Measurements from ENCODE around the gene SLC7A8.

Gene SLC7A8

DNA sequence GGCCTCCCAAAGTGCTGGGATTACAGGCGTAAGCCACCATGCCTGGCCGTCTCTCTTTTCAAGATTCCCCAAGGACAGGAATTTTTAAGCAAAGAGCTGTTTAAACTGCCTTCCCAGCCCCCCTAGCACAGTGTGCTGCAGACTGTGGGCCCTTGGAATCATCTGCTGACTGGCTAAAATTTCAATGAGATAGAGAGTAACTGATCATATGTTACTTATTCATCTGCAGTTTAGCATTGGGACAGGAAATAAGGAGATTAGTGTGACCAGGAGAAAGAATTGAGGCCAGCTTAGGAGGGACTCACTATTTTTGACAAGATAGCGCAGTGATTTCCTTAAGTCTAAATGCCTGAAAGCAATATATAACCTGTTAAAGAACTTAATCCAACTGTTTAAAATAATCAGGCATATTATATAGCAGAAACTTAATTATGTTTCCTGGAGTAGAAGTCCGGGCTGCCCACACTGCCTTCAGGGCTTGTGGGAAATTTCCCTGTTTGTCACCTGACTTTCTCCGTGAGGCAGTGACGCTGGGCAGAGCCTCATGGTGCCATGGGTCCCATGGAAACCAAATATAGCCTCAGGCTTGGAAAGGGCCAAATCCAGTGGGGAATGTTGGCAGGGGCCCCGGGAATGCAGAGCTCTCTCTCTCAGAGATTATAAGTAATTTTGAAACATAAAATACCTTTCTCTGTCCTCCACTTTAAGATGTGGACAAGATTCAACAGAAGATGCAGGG lies 41.6 kb downstream of the SLC7A8 start:
- Mint-ChIP-seq H3K4me1 (no peaks in the 10 kb centered on the region), H3K27ac (no peak overlapping the region), H3K4me3 (no peak overlapping the region), H3K36me3 (no peaks in the 10 kb centered on the region), H3K27me3 (peaks cover under 1% of the 10 kb centered on the region), H3K9me3 (no peaks in the 10 kb centered on the region)
- ATAC-seq (ENCODE audit: low read depth): no peak
- no peak for DNase-seq (ENCODE audit: low spot score in 2 of 2)

DNA sequence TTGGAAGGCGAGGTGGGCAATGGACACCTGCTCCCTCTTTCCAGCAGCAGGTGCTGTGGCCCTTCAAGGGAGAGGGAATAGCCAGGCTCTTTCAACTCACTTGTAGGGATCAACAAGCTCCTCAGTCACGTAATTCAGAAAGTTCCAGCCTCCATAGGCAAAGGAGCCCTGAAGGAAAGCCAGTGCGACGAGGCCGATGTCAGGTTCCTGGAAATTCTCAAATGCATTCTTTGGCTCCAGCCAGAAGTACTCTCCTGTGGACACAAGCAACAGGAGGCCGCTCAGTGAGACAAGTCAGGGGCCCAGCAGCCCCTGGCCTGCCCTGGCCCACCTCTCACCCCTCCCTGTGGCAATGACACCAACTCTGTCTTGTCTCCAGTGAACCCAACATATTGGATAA lies 43.1 kb downstream of the SLC7A8 start:
- Mint-ChIP-seq H3K4me1 (no peaks in the 10 kb centered on the region), H3K27me3 (no peaks in the 10 kb centered on the region), H3K9me3 (no peaks in the 10 kb centered on the region), H3K36me3 (no peaks in the 10 kb centered on the region), H3K27ac (no peak overlapping the region), H3K4me3 (no peak overlapping the region)
- ATAC-seq (ENCODE audit: low read depth) (no peak), DNase-seq (ENCODE audit: low spot score in 2 of 2) (no peak)

DNA sequence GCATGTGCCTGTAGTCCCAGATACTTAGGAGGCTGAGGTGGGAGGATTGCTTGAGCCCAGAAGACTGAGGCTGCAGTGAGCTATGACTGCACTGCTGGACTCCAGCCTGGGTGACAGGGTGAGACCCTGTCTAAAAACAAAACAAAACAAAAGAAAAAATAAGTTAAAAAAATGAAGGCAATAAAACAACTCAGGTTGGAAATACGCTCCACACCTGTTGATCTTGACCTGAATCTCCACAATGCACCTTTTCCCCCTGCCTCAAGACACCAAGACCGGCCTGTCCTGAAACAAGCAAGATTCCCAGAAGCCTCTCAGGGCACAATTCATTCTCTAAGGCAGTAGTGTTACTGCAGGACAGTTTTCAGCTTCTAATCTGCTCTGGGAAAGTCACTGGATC lies 43.6 kb downstream of the SLC7A8 start:
- H3K4me3 Mint-ChIP-seq: no peak overlapping the region
- H3K36me3 Mint-ChIP-seq: no peaks in the 10 kb centered on the region
- no peaks in the 10 kb centered on the region for H3K27me3 Mint-ChIP-seq
- no peak for DNase-seq (ENCODE audit: low spot score in 2 of 2)
- H3K4me1 Mint-ChIP-seq: no peaks in the 10 kb centered on the region
- ATAC-seq (ENCODE audit: low read depth): no peak
- no peak overlapping the region for H3K27ac Mint-ChIP-seq
- H3K9me3 Mint-ChIP-seq: no peaks in the 10 kb centered on the region

DNA sequence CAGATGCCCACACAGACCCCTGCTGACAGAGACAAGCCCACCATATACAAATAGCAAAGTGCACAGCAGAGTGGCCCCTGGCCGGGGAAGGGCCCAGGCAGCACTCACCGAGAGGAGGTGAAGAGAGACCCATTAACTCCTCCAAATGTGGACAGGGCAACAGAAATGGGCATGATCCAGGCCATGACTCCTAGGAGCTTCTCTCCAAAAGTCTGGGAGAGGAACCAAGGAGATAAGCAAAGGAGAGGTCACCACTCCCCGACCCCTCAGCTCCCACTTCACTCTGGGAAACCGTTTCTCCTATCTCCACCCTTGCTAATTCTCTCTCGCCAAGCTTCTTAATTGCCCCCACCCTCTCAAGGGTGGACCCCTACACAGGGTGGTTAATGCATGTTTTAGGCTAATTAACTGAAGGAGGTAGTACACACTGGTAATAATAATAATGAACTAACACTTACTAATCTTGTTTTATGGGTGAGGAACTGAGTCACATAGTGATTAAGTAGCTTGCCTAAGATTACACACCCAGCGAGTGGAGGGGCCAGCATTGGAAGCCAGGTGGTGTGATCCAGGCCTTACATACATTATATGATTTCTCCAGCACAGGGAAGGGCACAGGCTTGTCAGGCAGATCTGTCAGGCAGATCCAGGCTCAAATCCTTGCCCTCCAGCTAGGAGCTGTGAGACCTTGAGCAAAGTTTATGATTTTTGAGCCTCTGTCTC lies 45.5 kb downstream of the SLC7A8 start:
- no peak for DNase-seq (ENCODE audit: low spot score in 2 of 2)
- Mint-ChIP-seq H3K36me3 (no peaks in the 10 kb centered on the region), H3K27me3 (no peaks in the 10 kb centered on the region), H3K4me1 (no peaks in the 10 kb centered on the region), H3K4me3 (no peak overlapping the region), H3K27ac (no peak overlapping the region), H3K9me3 (no peaks in the 10 kb centered on the region)
- ATAC-seq (ENCODE audit: low read depth): no peak

DNA sequence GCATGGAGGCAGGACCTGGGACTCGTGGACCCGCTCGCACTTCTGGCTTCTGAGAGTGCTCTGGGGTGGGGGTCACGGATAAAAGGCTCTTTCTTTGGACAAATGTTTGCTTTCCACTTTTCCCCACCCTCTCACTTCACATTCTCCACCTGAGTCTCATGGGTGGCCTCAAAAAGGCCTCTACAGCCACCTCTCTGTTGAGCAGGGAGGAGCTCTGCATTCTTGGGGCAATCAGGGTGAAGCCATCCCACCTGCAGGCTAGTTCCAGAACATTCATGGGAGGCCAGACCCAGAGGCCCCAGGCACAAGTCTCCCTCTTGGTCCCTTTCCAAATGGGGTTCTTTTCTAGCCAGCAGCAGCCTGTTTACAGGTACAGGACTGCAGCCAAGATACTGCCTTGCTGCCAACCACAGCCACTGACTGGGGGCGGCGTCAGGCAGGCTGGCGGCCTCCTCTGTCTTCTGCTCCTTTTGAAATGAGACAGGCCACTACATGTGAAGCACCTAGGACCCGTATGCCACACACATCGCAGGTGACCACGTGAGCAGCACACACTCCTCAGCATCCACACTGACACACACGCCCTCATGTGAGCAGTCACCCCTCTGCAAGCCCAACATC lies 46.2 kb downstream of the SLC7A8 start:
- DNase-seq (ENCODE audit: low spot score in 2 of 2): no peak
- H3K36me3 Mint-ChIP-seq: no peaks in the 10 kb centered on the region
- no peaks in the 10 kb centered on the region for H3K27me3 Mint-ChIP-seq
- no peak for ATAC-seq (ENCODE audit: low read depth)
- no peak overlapping the region for H3K27ac Mint-ChIP-seq
- no peak overlapping the region for H3K4me3 Mint-ChIP-seq
- H3K4me1 Mint-ChIP-seq: no peaks in the 10 kb centered on the region
- H3K9me3 Mint-ChIP-seq: no peaks in the 10 kb centered on the region

DNA sequence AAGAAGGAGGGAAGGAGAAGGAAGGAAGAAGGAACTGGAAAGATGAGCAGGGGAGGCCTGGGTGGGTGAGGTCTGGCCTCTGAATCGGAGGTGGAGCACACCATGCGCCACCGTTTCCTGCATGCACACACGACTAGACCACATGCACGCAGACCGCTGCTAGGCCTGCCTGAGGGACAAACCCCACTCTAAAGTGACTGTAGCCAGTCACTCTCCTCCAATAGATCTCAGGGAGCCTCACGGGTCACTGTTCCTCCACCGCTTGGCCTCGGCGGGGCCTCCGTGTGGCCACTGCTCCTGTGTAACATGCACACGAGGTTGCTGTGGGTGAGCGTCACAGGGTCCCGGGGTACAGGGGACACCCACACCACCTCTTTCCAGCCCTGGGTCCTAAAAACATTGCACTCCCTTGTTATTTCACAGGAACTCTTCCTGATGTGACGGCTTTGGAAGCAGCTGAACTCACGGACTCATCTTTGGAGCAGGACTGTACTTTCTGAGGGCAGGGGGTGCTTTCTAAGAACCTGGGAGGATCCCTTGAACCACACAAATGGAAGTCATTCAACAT lies 46.8 kb downstream of the SLC7A8 start:
- no peak for DNase-seq (ENCODE audit: low spot score in 2 of 2)
- H3K4me3 Mint-ChIP-seq: no peak overlapping the region
- H3K9me3 Mint-ChIP-seq: no peaks in the 10 kb centered on the region
- H3K4me1 Mint-ChIP-seq: no peaks in the 10 kb centered on the region
- no peak for ATAC-seq (ENCODE audit: low read depth)
- no peak overlapping the region for H3K27ac Mint-ChIP-seq
- H3K36me3 Mint-ChIP-seq: no peaks in the 10 kb centered on the region
- no peaks in the 10 kb centered on the region for H3K27me3 Mint-ChIP-seq

DNA sequence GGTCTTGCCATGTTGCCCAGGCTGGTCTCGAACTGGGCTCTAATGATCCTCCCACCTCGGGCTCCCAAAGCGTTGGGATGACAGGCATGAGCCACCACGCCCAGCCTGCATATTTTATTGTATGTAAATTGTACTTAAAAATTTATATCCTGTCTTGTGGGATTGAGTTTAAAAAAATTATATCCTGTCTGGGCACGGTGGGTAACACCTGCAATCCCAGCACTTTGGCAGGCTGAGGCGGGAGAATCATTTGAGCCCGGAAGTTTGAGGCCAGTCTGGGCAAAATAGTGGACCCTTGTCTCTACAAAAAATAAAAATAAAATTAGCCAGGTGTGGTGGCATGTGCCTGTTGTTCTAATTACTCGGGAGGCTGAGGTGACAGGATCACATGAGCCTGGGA lies 50.5 kb downstream of the SLC7A8 start:
- Mint-ChIP-seq H3K4me3 (no peak overlapping the region), H3K27ac (no peak overlapping the region), H3K9me3 (no peaks in the 10 kb centered on the region), H3K4me1 (peaks cover 12% of the 10 kb centered on the region), H3K36me3 (no peaks in the 10 kb centered on the region), H3K27me3 (no peaks in the 10 kb centered on the region)
- ATAC-seq (ENCODE audit: low read depth): no peak
- no peak for DNase-seq (ENCODE audit: low spot score in 2 of 2)

DNA sequence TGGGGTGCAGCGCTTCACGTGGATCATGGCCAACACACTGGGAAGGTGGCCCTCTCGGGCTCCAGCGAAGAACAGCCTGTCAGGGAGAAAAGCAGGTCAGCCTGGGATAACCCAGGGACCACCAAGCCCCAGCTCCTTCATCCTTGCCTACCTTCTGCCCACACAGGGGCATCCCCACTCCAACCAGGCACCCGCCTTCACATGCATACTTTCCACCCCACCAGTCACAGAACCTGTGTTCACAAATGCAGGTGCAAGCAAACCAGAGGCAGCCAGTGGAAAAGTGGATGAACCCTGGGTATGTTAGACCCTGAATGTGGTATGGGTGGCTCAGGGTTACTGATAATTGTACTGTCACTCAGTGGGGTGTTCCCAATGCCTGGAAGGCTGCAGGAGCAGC lies 52.0 kb downstream of the SLC7A8 start:
- Mint-ChIP-seq H3K4me1 (peaks cover 15% of the 10 kb centered on the region), H3K9me3 (no peaks in the 10 kb centered on the region), H3K27ac (no peak overlapping the region), H3K36me3 (no peaks in the 10 kb centered on the region), H3K27me3 (no peaks in the 10 kb centered on the region), H3K4me3 (no peak overlapping the region)
- no peak for ATAC-seq (ENCODE audit: low read depth)
- no peak for DNase-seq (ENCODE audit: low spot score in 2 of 2)

DNA sequence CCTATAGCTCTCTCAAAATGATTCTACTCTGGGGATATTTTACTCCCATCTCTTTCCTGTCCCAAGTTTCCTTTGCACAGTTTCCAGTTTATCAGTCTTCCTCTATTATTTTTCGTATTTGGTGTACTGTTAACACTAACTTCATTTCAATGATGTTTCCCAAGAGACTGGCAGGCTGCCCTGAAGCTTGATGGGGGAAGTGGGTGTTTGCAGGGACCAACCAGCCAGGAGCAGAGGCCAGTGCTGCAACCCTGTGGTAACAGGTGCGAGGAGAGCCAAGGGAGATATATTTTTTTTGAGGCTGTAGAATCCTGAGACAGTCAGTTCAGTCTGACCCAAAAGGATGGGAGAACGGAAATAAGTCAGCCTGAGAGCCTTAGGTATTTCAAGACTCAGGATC lies 52.6 kb downstream of the SLC7A8 start:
- Mint-ChIP-seq H3K27ac (no peak overlapping the region), H3K4me1 (peaks cover 15% of the 10 kb centered on the region)

DNA sequence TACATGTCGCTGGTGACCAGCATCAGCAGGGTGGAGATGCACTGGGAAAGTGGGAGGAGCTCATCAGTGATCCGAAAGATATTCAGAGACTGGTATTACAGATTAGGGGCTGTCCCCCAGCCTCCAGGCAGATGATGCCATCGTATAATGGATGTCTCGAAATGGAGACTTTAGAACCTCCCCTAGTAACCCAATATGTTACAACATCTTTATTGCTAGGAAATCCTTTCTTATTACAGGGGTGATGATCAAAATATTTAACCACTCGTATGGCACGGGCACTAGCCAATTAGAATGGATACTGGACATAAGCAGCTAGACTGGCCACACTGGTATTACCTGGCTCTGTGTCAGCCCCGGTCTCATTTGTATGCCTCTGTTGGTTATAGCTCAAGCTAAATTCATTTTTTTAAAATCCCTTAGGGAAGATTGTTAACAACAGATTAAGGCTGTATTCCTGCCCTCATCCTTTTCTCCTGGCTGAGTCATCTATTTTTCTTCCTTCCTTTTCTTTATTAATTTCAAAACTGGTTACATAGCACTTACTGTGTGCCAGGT lies 53.6 kb downstream of the SLC7A8 start:
- DNase-seq (ENCODE audit: low spot score in 2 of 2) (no peak), ATAC-seq (ENCODE audit: low read depth) (no peak)
- no peak overlapping the region for H3K27ac Mint-ChIP-seq
- no peaks in the 10 kb centered on the region for H3K36me3 Mint-ChIP-seq
- no peak overlapping the region for H3K4me3 Mint-ChIP-seq
- H3K9me3 Mint-ChIP-seq: no peaks in the 10 kb centered on the region
- H3K4me1 Mint-ChIP-seq: peaks cover 15% of the 10 kb centered on the region
- no peaks in the 10 kb centered on the region for H3K27me3 Mint-ChIP-seq

More for the DNA sequence above, 52.6 kb downstream of the SLC7A8 start:
- H3K9me3 Mint-ChIP-seq: no peaks in the 10 kb centered on the region
- no peaks in the 10 kb centered on the region for H3K27me3 Mint-ChIP-seq
- ATAC-seq (ENCODE audit: low read depth): no peak
- H3K4me3 Mint-ChIP-seq: no peak overlapping the region
- H3K36me3 Mint-ChIP-seq: no peaks in the 10 kb centered on the region
- no peak for DNase-seq (ENCODE audit: low spot score in 2 of 2)

DNA sequence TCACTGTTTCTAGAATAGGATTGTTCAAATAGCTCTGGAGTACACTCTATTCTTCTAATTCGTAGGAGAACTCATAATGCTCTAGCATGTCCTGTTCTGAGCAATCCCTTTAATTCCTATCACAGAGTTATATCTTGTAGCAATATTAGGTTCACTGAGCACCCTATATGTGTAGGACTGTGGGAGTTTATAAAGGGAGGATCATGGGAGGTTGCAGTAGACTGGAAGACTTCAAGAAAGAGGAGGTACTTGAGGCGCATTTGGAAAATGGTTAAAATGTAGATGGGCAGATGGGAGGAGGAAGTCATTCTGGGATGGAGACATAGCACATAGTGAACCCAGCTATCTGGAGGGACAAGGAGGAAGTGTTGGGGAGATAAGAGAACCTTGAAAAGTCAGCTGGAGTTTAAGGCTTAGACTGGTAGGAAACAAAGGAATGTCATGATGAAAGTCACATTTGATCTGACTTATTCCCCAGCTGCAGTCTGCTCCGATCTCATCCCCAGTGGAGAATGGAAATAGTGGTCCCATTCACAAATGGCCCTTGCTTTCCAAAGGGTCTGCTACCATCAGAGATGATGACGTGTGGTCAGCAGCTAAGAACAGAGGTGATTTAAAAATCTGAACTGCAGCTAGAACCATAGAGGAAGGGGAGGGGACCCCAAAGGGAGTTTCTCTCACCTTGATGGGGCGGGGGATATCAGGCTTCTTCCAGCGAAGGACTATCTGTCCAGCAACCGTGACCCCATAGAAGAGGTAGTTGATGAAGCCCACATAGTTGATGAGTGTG lies 54.3 kb downstream of the SLC7A8 start:
- H3K4me1 Mint-ChIP-seq: peaks cover 15% of the 10 kb centered on the region
- H3K36me3 Mint-ChIP-seq: no peaks in the 10 kb centered on the region

DNA sequence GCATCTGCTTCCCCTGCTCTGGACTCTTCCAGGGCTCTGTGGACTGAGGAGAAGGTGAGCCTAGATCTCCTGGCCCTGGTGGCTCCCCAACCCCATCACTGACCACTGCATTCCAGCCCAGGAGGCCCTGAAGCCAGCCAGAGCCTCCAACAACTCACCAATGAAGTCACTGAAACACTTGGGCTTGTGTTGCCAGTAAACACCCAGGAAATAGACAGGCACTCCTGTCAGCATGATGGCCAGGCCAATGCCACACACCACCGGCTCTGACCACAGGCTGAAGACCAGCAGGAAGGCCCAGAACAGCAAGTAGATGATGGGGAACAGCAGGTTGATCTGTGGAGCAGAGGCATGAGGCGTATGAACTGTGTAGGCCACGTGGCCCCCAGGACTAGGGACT lies 55.6 kb downstream of the SLC7A8 start:
- Mint-ChIP-seq H3K4me3 (no peak overlapping the region), H3K27me3 (no peaks in the 10 kb centered on the region), H3K9me3 (no peaks in the 10 kb centered on the region), H3K4me1 (peaks cover 20% of the 10 kb centered on the region), H3K27ac (no peak overlapping the region), H3K36me3 (no peaks in the 10 kb centered on the region)
- DNase-seq (ENCODE audit: low spot score in 2 of 2) (no peak), ATAC-seq (ENCODE audit: low read depth) (no peak)

More for the DNA sequence above, 54.3 kb downstream of the SLC7A8 start:
- no peak for DNase-seq (ENCODE audit: low spot score in 2 of 2)
- Mint-ChIP-seq H3K27ac (no peak overlapping the region), H3K9me3 (no peaks in the 10 kb centered on the region), H3K27me3 (no peaks in the 10 kb centered on the region), H3K4me3 (no peak overlapping the region)
- ATAC-seq (ENCODE audit: low read depth): no peak

DNA sequence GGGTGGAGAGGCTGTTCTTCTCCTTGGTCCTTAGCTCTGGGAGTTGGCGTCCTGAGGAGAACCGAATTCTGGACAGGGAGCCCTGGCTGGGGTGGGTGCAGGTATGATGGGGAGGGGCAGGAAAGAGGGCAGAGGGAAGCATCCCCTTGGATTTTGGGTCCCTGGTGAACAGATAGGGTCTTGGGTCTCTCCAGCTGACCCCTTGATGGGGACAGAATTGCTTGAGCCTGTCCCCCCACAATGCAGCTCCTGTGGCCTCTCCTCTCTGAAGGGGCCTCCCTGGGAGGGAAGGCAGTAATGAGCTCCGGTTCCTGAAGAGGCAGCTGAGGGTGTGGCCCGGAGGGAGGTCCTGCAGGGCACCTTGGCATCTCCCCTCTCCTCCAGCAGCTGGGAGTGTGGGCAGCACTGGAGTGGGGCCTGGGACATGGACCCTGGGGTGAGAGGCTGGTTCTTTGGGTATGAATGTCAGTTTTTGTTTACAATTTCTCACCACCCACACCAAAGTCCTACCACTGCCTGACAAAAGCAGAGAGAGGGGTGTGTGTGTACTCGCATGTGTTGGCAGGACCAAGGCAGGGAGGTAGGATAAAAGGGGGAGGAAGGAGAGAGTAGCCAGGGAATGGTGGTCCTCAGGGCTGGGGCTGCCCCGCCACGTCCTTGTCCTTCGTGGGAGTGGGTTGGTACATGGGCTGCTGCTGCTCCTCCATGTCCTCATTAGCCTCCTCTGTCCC lies 56.7 kb downstream of the SLC7A8 start:
- no peaks in the 10 kb centered on the region for H3K27me3 Mint-ChIP-seq
- no peaks in the 10 kb centered on the region for H3K9me3 Mint-ChIP-seq
- ATAC-seq (ENCODE audit: low read depth) (no peak), DNase-seq (ENCODE audit: low spot score in 2 of 2) (no peak)
- H3K36me3 Mint-ChIP-seq: no peaks in the 10 kb centered on the region
- peaks cover 20% of the 10 kb centered on the region for H3K4me1 Mint-ChIP-seq
- no peak overlapping the region for H3K4me3 Mint-ChIP-seq
- no peak overlapping the region for H3K27ac Mint-ChIP-seq

Measured in memory B cell (primary cell).